IPS DF 4.7 (cell line): ENCODE data around the gene CEACAM8.
"Not testable (repeated sequence)": the region's sequence is repeated elsewhere in the genome, so short reads cannot be mapped to it uniquely, and the experiment has no call there.

Source experiments
- DNase-seq: peaks from one replicate; pipeline ENCODE4 v3.0.0-alpha.2; 2013; ENCODE audit warnings: low spot score; ENCODE audit errors: extremely low read depth

The CEACAM8 gene

DNA sequence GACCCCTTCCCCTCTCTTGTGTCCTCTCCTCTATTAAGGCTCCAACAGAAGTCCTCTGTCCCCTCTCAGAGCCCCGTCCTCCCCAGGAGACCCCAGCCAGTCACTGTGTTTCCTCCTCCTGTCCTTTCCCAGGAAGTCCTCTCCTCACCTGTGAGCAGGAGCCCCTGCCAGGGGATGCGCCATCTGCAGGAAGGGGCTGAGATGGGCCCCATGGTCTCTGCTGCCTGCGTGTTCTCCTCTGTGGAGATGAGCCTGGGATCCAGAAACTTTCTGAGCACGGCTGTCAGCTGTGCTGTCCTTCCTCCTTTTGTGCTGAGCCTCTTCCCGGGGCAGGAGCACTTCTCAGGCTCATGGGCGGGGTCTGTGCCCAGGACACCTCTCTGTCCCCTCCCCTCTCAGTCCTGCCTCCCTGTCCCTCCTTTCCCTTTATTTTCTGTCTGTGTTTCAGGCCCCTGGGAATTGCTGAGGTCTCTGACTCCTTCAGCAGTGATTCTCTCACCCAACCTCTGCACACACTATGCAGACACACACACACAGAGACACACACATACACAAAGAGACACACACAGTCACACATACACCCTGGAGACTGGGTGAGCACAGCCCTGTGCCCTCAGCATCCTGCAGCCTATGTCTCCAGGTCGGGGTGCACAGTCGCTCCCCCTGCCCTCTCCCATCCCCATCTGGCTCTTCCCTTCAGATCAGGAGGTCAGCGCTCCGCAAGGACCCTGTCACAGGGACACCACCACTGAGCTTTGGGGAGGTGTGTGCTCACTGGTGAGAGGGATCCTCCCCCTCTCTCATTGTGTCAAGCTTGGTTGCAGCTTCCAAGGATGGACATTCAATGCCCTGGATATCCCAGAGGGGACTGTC lies at the start of gene CEACAM8:
CEACAM8 (minus strand) TSS at position 308 of the 873 bp plus-strand sequence; CDS start at position 212, 96 bp downstream.
- DNase-seq, result no peak

DNA sequence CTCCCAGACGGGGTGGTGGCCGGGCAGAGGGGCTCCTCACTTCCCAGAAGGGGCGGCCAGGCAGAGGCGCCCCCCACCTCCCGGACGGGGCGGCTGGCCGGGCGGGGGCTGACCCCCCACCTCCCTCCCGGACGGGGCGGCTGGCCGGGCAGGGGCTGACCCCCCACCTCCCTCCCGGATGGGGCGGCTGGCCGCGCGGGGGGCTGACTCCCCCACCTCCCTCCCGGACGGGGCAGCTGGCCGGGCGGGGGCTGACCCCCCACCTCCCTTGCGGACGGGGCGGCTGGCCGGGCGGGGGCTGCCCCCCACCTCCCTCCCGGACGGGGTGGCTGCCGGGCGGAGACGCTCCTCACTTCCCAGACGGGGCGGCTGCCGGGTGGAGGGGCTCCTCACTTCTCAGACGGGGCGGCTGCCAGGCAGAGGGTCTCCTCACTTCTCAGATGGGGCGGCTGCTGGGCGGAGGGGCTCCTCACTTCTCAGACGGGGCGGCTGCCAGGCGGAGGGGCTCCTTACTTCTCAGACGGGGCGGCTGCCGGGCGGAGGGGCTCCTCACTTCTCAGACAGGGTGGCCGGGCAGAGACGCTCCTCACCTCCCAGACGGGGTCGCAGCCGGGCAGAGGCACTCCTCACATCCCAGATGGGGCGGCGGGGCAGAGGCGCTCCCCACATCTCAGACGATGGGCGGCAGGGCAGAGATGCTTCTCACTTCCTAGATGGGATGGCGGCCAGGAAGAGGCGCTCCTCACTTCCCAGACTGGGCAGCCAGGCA lies 44.8 kb upstream of the CEACAM8 start:
- not testable (repeated sequence) for DNase-seq

- DNase-seq, result no peak
Measured at GRCh38 chr19:42635233-42635539, 40.5 kb upstream of the CEACAM8 start.

DNA sequence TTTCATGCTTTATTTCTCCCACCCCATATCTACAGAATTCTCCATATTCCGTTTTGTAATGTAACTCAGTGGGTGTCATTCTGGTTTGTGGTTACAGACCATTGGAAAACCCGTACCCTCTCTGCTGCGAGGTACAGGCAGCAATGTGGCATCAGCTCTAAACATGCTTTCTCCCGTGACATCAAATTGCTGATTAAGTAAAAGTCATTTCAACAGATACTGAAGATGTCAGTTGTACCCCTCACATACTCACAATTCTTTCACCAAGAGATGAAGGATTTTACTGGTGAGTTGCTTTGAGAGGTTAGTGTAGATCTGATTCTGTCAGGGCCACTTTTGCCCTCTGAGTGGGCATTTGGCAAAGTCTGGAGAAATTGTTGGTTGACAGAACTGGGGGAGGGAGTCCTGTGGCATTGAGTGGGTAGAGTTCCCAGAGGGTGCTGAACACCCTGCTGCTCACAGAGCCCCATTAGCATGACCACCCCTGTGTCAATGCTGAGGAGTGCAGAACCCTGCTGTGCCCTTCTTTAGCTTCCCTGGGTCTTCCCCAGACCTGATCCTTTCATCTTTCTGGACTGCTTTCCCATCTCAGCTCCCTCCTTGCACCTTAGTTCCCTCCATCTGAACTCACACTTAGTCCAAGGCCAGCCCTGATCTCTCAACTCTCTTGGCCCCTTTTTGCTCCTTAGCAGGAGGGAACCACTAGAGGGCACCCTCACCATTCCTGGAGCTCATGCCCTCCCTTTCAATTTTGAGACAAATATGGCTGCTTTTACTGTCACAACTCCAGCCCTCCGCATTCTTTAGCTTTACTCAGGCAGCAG lies 39.9 kb upstream of the CEACAM8 start:
- peak; percentile 36 for DNase-seq

GRCh38 chr19:42629191-42629590 lies 34.5 kb upstream of the CEACAM8 start:
- DNase-seq, result no peak

DNA sequence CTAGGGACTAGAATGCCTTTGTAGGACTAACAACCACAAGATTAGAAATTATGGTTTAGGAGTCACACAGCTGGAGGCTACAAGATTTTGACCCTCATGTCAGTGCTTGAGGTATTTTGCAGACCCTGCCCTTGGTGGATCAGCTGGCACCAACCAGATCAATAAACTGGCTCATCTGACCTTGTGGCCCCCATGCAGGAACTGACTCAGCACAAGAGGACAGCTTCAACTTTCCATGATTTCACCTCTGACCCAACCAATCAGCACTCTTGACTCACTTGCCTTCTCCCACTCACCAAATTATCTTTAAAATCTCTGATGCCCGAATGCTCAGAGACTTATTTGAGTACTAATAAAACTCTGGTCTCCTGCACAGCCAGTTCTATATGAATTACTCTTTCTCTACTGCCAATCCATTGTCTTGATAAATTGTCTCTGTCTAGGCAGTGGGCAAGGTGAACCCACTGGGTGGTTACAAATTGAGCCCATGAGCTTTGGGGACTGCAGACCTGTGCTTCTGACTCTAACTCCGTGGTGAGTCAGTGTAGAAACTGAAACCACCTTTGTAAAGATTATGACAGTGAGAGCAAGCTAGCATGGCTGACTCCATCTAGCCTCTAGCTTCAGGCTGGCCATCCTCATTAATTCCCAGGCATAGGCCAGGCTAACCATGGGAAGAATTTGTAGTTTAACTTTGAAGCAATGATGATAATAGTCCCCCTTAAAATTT lies 33.9 kb upstream of the CEACAM8 start:
- DNase-seq, result no peak

DNA sequence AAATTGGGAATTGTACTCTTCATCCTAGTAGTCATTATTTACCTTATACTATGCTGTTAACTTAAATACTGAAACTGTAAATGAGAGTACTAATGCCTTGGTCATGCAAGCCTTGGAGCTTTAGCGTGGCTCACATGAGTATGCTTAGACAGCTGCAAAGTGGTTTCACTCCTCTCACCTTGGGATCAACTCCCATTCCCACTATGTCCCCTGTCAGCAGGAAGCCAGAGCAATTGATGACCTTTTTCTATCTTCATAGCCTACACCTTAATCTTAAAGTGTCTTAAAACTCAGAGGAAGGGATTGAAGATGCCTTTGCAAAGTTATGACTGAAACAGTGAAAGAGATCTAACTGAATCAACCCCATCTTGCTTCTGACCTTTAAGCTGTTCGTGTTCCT lies 33.2 kb upstream of the CEACAM8 start:
- DNase-seq, result no peak

DNA sequence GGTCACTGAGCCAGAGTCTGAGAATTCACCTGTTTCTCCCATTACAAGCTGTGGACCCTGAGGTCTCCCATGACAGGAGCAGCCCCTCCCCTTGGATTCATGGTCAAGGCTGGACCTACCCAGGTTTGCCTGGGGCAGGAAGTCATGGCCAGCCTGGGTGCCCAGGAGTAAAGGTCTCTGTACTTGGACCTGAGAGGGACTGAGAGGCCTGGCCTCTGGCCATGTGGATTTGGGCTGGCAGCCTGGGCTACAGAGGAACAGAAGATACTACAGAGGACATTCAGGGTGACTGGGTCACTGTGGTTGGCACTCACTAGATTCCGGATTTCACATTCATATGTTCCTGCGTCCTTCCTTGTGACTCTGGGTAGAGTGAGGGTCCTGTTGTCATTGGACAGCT lies 31.5 kb upstream of the CEACAM8 start:
- DNase-seq, result no peak

DNA sequence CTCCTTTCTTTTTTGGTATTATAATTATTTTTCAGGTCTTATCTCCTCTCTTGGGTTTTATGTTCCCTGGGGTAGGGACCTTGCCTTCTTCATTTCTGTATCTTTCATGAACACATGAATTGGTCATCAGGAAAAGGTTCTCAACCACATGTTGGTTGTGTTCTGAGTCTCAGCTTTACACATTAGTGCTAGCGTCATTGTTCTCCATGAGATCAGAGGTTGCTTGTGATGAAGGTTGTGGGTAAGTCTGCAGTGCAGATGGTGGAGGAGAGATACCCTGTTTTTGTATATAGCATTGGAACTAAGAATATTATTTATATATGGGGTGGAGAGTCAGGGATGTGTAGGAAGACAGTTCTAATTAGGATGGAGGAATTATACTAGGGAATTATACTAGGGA lies 24.5 kb upstream of the CEACAM8 start:
- no peak for DNase-seq

GRCh38 chr19:42613666-42614065 lies 18.9 kb upstream of the CEACAM8 start:
- no peak for DNase-seq

DNA sequence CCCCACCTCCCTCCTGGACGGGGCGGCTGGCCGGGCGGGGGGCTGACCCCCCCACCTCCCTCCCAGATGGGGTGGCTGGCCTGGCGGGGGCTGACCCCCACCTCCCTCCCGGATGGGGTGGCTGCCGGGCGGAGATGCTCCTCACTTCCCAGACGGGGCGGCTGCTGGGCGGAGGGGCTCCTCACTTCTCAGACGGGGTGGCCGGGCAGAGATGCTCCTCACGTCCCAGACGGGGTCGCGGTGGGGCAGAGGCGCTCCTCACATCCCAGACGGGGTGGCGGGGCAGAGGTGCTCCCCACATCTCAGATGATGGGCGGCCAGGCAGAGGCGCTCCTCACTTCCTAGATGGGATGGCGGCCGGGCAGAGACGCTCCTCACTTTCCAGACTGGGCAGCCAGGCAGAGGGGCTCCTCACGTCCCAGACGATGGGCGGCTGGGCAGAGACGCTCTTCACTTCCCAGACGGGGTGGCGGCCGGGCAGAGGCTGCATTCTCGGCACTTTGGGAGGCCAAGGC lies 15.7 kb upstream of the CEACAM8 start:
- not testable (repeated sequence) for DNase-seq

GRCh38 chr19:42606660-42607351 lies 12.1 kb upstream of the CEACAM8 start:
- peak; percentile 69 for DNase-seq

- DNase-seq, result no peak
Measured at GRCh38 chr19:42601811-42602443, 7.2 kb upstream of the CEACAM8 start.

DNA sequence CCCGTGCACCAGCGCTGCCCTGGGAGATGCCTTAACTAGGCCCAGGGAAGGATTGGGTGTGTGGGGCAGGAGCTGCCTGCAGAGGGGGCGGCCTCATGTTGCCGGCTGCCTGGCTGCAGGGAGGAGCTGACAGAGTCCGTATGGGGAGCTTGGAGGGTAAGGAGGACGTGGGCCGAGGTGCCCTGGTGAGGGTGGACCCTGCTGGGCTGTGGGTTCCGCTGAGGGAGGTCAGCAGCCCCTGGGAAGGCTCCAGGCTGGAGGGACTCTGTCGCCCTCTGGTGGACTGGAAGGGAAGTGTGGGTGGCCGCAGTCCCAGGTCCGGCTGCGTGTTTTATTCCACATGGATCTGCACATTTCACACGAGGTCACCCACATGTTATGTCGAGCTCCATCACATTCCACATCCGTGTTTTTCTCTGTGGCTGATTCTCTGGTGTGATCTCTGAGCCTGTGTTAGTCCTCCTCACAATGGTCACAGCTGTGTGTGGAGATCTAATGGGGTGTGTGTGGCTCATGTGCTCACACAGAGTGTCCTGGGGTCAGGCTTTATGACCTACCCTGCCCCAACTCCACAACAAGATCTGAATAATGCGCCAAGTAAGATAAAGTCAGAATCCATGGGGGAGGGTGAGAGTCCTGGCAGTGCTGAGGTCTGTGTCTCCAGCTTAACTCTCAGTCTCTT lies 1.8 kb upstream of the CEACAM8 start:
- DNase-seq, result no peak

- DNase-seq, result no peak
Measured at GRCh38 chr19:42595550-42596172, 937 bp upstream of the CEACAM8 start.

DNA sequence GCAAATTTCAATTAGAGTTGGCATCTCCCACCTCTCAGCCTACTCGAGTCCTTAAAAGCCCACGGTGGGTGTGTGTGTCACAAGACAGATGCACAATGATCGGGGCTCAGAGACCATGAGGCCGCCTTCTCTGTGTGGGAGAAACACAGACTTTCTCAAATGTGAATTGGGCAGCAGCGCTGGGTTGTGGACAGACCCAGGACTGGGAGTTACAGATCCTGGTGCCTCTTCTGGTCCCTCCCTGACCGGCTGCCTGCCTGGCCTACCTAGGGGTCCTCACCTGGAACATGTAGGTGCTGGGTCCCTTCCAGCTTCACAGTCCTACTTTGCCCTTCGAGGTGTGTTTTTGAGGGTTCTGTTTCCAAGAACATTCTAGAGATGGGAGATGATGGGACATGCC lies 4.9 kb downstream of the CEACAM8 start:
- no peak for DNase-seq

DNA sequence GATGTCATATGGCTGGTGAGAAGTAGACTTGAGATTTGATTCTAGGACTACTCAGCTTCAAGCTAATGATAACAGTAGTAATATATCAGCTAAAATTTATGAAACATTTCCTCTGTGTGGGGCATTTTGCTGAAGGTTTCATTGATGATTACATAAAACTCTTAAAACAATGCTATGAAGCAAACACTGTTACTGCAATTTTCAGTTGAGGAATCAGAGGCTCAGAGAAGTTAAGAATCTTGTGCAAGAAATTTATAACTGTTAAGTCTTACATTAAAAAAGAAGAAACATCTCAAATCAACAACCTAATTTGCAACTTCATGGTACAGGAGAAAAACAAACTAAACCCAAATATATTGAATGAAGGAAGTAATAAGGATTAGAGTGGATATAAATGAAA lies 10.3 kb downstream of the CEACAM8 start:
- DNase-seq, result no peak

DNA sequence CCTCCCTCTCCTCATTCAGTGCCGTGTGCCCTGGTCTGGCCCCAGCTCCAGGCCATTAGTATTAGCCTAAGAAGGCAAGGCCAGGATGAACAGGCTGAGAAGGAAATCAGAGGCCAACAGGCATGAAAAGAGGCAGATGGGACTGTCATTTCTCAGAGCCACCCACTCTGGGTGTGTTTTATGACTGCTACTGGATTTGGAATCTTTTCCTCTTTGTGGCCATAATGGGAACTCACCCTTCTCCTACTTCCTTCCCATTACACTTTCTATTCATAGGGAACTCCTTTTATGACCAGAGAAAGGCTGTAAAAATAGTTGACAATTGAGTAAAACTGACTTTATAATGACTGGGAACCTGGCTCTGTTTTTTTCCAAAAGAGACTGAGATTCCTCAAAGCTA lies 17.7 kb downstream of the CEACAM8 start:
- DNase-seq, result no peak

GRCh38 chr19:42576241-42576640 lies 18.5 kb downstream of the CEACAM8 start:
- no peak for DNase-seq
